Gastrocnemius medialis (tissue), 4 donors: ENCODE results near the gene KIF3A.

Experiments
- CTCF ChIP-seq, 5 experiments: fragments of 450-650 bp in 3 of 5; fragments of 200-600 bp in 2 of 5; sonication (generic) in 2 of 5; IDR thresholded peaks in 4 of 5; conservative IDR thresholded peaks in 1 of 5; 1 replicate in 4 of 5; 2 replicates in 1 of 5; pipeline ENCODE4 v1.5.1; 2016 to 2019; ENCODE audit warnings: antibody characterized with exemption in 5 of 5, mild to moderate bottlenecking in 3 of 5, moderate library complexity in 3 of 5
- POLR2A ChIP-seq, 2 donors: fragments of 450-650 bp; IDR thresholded peaks; one replicate each; pipeline ENCODE4 v1.6.1; 2017; ENCODE audit warnings: antibody characterized with exemption in 2 of 2, mild to moderate bottlenecking in 2 of 2, moderate library complexity in 2 of 2

GRCh38 chr5:132669455-132669820 is 67.9 kb downstream of the KIF3A start:
- TF ChIP-seq CTCF (IDR thresholded peaks at IDR 0.05 in 4 of 5, conservative IDR thresholded peaks at IDR 0.05 in 1 of 5) = no peak
- no peak for TF ChIP-seq POLR2A (IDR thresholded peaks at IDR 0.05)
